Ammon's horn (tissue), 1 donor: Measurements from ENCODE around the gene TXNRD2.
"Not testable (repeated sequence)": the region's sequence is repeated elsewhere in the genome, so short reads cannot be mapped to it uniquely, and the experiment has no call there.

ENCODE experiments used
- DNase-seq: peaks from one replicate; pipeline ENCODE4 v3.0.0-alpha.2; 2016; ENCODE audit warnings: low spot score

Gene TXNRD2

GRCh38 chr22:19948057-19948760 is 6.6 kb upstream of the TXNRD2 start:
- no peak for DNase-seq

- peak; percentile 61 for DNase-seq
Observed at GRCh38 chr22:19943082-19944026, 1.7 kb upstream of the TXNRD2 start.

- peak; percentile 61 for DNase-seq
Observed at GRCh38 chr22:19942157-19943081, 801 bp upstream of the TXNRD2 start.

- no peak for DNase-seq
Observed at GRCh38 chr22:19940536-19941364, 868 bp downstream of the TXNRD2 start.

GRCh38 chr22:19937616-19938473 is 3.8 kb downstream of the TXNRD2 start:
- no peak for DNase-seq

GRCh38 chr22:19936513-19936912 is 5.1 kb downstream of the TXNRD2 start:
- no peak for DNase-seq

GRCh38 chr22:19935123-19935718 is 6.4 kb downstream of the TXNRD2 start:
- DNase-seq: not testable (repeated sequence)

- no peak for DNase-seq
Observed at GRCh38 chr22:19933341-19934241, 8.0 kb downstream of the TXNRD2 start.

GRCh38 chr22:19932367-19933206 is 9.0 kb downstream of the TXNRD2 start:
- DNase-seq: no peak

GRCh38 chr22:19931514-19931913 is 10.1 kb downstream of the TXNRD2 start:
- no peak for DNase-seq

GRCh38 chr22:19930551-19931486 is 10.8 kb downstream of the TXNRD2 start:
- DNase-seq: peak; percentile 68

GRCh38 chr22:19929586-19930550 is 11.8 kb downstream of the TXNRD2 start:
- no peak for DNase-seq

GRCh38 chr22:19928207-19928606 is 13.4 kb downstream of the TXNRD2 start:
- no peak for DNase-seq

GRCh38 chr22:19927696-19928095 is 13.9 kb downstream of the TXNRD2 start:
- no peak for DNase-seq

GRCh38 chr22:19926028-19926427 is 15.6 kb downstream of the TXNRD2 start:
- not testable (repeated sequence) for DNase-seq
